Ovary (tissue), 3 donors: Measurements from ENCODE around the gene GCC2.

Experiments used
- CTCF ChIP-seq, 3 donors: fragments of 450-650 bp in 2 of 3; fragments of 200-600 bp in 1 of 3; IDR thresholded peaks; one replicate each; pipeline versions ENCODE4 v1.5.1 to v1.8.0; 2016 to 2022; ENCODE audit warnings: antibody characterized with exemption in 3 of 3, mild to moderate bottlenecking in 1 of 3
- POLR2A ChIP-seq: fragments of 450-650 bp; IDR thresholded peaks from one replicate; pipeline ENCODE4 v1.6.1; 2017; ENCODE audit warnings: antibody characterized with exemption, mild to moderate bottlenecking, moderate library complexity
- donor health status: DM: no; HTN: no; CAD: no.

GRCh38 chr2:108533832-108534583 lies 85.0 kb downstream of the GCC2 start, which contains the start of gene LIMS1:
- TF ChIP-seq CTCF (IDR thresholded peaks at IDR 0.05) (peak in 1 of 3 donors; percentile 9), POLR2A (peak; percentile 82)
